GM19468 (cell line): ENCODE results near the gene ARMC9.
"Not testable (repeated sequence)": the region's sequence is repeated elsewhere in the genome, so short reads cannot be mapped to it uniquely, and the experiment has no call there.

Source experiments
- ATAC-seq: cut with Tn5 transposase; IDR thresholded peaks from one replicate; pipeline ENCODE4 v1.9.1; 2021; ENCODE audit warnings: mild to moderate bottlenecking, moderate library complexity, moderate number of reproducible peaks; ENCODE audit not compliant: unreplicated experiment; ENCODE audit errors: extremely low read depth

Gene ARMC9

DNA sequence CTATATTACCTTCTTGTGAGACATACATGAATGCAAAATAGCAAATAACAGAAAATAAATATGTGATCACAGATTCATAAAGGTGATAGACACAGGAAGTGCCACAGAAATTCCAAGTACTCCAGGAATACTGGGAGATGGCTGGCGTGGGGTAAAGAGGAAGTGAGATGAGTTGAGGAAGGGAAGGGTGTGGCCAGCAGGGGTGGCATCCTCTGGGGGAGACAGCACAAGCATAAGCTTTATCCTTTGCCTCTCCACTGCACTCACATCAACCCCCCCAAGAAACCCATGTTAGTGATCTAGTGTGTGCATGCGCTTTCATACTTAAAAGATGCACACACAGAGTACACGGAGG lies 102.3 kb downstream of the ARMC9 start:
- ATAC-seq, result no peak

DNA sequence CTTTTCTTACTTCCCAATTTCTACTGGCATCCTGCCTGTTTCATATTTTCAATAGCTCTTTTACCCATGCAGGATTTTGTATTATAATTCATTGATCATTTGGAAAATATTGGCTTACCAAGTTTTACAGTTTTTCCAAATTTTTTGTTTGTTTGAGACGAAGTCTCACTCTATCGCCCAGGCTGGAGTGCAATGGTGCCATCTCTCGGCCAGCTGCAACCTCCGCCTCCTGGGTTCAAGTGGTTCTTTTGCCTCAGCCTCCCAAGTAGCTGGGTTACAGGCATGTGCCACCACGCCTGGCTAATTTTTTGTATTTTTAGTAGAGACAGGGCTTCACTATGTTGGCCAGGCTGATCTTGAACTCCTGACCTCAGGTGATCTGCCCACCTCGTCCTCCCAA lies 105.8 kb downstream of the ARMC9 start:
- not testable (repeated sequence) for ATAC-seq

DNA sequence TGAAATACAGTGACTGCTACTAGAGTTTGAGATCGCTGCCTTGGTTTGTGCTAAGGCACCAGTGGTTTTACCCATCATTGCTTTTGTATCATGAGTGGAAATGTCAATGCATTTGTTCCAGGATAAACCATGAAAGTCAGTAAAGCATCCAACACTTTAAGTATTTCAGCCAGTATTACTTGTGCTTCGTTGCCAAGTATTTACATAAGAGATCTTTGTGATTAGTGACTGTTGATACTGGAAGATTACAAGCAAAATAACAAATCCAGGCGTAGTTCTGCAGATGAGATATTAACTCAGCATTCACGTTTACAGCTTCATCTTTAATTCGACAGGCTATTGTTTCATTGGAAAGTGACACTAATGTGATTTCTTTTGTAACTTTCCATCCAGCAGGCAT lies 106.8 kb downstream of the ARMC9 start:
- ATAC-seq, result no peak

DNA sequence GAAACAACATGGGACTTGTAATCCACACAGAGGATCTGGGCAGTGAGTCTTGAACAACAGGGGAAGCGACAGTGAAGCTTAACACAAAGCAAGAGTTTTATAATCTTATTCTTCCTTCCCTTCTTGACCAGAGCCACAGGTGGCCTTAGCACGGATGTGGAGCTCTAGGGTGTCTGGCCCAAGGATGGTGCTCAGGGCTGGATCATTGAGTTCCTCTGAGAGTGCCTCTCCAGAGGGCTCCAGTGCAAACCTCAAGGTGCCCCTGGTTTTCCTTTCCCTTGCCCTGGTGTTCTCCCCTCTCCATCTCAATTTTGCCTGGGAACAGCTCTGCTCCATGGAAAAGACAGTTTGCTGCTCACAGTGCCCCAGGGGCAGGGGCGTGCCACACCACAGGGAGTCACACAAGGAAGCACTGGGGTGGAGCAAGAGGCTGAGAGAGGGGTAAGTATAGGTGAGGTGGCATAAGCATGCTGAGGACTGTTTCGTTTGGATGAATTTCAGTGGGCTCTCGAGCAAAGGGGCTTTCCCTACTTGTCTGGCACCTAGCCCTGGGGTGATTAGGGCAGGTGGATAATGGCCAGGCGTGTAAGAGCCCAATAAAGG lies 108.5 kb downstream of the ARMC9 start:
- ATAC-seq, result no peak

DNA sequence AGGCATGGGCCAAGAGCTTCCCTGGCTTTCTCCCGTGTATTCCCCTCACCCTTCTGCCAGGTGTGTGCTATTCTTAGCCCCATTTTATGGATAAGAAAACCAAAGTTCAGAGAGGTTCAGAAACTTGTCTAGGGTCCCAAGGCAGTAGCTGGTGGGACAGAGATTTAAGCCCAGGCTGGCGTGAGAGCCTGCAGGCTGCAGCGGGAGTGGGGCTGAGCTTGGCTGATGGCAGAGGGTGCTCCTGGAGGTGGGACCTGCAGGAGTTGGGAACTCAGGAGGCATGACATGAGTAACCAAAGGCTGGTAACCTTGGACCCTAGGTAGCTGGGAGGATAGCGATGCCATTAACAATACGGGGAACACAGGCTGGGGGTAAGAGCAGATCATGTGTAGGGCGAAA lies 109.8 kb downstream of the ARMC9 start:
- no peak for ATAC-seq

DNA sequence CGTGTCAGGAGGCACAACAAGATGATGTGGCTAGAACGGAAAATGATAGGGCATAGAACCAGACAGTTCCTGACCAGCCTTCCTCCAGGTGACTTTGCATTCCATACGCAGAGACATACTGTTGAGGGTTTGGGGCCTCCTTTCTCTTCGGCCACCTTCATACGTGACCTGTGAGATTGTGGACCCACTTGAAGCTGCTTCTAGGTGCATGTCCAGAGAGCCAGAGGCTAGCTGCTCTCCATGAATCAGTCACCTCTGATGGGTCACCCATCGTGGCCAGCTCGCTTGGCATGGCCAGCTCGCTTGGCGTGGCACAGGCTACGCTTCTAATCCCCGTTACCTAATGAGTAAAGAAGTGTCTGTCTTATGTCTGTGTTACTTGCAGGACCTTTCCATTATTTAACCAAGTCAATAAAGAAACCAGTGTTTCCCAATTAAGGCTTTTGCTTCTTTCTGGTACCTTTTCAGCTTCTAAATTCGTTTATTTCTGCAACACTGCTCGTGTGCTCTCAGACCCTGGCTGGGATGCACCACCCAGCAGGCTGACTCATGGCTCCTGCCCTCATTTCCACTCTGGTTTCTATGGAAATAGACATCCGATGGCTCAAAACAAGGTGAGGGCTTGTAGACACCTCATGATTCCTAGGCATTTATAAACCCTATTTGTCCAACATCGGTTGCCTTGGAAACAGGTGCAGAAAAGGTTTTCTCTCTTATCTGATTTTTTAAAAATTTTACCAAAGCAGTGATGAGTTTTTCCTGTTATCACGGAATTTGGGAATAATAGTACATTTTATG lies 110.4 kb downstream of the ARMC9 start:
- no peak for ATAC-seq

DNA sequence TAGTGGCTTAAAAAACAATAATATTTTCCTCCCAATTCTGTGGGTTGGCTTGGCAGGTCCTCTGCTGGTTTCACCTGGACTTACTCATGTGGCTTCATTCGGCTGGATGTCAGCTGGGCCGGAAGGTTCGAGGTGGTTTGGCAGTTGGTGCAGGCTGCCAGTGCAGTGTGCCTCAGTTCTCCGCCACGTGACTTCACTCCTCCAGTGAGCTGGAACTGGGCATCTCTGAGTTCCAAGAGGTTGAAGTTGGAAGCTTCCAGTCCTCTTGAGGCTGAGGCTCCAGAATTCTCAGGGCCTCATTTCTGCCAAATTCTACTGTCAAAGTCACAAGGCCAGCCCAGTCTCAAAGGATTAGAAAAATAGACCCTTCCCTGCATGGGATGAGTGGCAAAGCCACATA lies 113.6 kb downstream of the ARMC9 start:
- ATAC-seq, result no peak

DNA sequence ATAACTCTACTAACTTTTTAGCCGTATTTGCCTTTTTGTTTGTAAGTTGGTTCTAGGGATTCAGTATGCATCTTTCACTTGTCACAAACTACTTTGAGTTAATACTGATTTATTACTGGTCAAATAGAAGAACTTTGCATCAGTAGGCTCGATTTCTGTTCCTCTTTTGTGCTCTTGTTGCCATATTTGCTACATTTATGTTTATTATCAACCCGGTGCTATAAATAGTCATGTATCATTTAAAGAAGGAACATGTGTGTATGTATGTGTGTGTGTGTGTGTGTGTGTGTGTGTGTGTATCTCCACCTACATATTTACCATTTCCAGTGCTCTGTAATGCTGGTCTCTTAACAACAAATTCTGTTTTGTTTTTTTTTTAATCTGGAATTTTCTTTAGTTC lies 117.5 kb downstream of the ARMC9 start:
- no peak for ATAC-seq

DNA sequence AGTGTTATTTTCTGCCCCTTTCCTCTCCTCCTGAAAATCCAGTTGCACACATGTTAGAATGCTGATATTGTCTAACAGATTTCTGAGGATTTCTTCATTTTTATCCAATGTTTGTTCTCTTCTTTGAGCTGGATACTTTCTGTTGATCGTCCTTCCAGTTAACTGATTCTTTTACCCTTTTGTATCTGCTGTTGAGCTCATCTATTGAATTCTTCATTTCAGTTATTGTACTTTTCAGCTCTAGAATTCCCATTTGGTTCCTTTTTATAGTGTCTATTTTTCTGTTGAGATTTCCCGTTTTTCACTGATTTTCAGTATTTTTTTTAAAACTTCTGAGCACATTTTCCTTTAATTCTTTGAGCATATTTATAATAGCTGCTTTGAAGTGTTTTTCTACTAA lies 119.1 kb downstream of the ARMC9 start:
- no peak for ATAC-seq

DNA sequence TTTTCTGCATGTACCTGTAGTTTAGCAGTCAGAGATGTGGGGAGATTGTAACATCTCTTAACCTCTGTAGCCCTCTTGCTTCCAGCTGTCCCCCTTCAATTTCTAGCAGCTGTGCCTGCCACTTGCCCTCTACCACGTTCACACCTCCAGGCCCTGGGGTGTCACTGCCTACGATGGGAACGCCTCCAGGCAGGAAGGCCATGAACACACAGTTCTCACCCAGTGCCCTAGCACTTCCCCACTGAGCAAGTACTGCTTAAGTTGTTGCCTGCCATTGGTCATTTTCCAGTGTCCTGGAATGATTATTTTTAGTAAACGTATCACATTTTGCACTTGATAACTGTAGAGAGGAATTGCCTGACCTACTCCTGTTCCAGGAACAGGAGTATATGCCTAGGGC lies 120.0 kb downstream of the ARMC9 start:
- ATAC-seq, result no peak

DNA sequence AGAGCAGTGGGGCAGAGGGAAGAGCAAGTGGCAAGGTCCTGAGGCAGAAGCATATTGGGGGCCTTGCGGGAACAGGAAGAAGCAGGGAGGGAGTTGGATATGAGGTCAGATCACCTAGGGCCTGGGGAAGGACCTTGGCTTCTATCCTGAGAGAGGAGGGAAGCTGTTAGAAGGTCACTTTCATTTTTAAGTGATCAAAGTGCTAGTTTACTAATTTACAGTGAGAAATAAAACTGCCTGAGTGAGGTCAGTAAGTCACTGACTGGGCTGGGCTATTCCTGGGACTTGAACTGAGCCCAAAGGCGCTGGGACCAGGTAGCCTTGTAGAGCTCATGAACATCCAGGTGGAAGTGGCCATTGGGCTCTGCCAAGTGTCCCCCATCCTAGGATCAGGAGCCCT lies 120.5 kb downstream of the ARMC9 start:
- no peak for ATAC-seq

DNA sequence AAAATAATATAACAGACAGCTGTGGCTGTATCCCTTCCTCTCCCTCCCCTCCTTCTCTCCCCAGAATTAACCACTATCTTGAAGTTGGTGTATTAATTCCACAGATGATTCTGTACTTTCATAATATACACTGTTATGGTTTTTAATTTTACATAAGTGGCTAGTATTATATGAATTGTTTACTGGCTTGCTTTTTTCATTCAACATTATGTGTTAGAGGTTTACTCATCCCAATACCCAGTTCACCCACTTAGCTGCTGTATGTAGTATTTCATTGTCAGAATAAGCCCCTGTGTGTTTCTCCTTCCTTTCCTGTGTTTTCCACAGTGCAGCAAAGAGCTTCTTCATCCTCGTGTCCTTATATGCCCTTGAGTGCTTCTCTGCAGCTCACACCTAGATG lies 121.4 kb downstream of the ARMC9 start:
- no peak for ATAC-seq

DNA sequence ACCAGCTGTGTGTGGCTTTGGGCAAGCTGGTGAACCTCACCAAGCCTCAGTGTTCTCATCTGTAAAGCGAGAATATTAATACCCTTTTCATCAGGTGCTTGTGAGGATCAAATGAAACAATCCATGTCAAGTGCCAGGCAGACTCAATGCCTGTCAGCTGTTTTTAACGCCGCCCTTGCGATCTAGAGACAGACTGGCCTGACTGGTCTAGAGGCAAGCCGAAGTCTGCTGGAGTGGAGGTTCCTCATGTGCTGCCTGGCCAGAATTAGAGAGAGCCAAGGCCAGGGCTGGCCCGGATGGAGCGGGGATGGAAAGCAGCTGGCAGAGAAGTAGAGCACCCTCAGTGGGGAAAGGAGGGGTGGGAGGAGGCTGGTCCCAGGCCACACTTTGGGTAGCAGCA lies 122.6 kb downstream of the ARMC9 start:
- no peak for ATAC-seq

DNA sequence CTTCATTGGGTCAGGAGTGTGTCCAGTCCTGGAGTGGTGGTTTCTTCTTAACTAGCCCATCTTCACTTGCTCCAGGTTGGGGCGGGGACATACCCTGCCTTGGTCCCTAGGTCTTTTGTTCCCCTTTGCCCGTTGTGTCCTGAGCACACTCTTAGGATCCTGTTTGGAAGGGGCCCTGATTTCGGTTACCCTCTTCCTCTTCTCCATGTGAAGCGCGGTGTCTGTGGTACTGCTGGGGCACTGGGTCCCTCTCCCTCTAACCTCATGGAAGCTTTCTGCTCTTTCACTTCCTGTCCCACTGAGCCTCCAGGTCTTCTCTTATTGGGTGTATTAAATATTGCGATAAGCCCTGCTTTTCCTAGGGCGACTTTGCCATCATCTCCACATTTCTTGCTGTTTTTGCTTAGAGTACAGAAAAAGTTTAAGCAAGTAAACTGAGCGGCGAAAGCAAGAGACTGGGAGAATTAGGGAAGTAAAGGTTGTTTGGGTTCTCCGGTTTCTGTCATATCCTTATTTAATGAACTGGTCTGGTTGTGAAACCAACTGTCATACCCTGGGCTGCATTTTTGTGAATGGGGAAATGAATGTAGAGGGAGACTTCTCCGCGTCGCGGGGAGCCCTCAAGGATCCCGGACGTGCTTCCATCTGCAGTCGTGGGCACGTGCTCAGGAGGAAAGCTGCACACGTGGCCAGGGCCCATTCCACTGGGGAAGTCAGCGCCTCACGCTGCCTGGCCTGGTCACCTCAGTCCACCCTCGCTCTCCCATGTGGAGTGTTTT lies 123.3 kb downstream of the ARMC9 start:
- no peak for ATAC-seq

DNA sequence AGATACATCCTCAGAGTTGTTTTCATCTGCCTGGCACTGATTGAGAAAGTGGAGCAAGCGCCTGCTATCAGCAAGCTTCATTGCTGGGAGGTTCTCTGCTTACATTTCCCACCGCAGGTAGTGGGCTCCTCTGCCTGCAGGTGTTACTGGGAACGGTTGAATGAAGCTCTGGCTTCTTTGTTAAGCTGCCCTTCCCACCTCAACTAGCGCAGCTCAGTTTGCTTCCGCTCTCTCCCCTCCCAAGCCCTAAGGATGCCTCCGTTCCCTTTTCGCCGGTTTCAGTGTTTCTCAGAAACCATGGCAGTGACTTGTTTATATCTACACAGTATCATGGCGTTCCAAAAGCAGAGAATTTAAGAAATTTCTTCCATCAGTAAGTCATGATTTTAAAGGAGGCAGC lies 124.9 kb downstream of the ARMC9 start:
- ATAC-seq, result no peak

DNA sequence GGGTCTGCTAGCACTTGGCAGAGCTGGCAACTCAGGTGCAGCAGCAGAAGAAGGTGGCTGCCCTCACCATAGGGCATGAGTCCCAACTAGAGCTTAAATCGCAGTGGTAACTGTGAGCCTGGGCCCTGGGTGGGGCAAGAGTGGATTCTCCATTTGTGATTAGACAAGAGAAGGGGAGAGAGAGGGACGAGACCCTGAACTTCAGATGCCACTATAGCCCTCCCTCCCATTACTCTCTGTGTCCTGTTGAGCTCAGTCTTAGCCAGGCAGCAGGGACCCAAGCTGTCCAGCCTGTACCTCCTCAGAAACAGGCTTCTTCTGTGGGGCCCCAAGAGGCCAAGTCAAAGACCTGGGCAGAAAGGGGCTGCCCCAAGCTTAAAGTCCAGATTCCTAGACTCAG lies 127.4 kb downstream of the ARMC9 start:
- ATAC-seq, result no peak

DNA sequence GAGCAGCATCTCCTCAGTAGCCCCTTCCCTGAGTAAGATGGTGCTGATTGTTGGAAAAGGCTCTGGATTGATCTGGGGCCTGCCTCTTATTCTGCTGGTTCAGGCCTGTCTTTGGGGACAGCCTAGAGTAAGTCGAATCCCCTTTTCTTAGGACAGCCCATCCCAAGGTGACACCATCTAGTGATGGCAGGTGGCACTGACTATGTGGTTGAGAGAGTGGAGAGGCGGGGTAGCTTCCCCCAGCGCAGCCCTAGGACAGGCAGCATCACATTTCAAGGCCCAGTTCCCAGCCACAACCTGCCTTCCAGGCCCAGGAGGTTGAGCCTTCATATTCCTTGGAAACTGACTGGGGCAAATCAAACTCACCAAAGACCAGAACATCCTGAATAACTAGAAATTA lies 128.0 kb downstream of the ARMC9 start:
- no peak for ATAC-seq

DNA sequence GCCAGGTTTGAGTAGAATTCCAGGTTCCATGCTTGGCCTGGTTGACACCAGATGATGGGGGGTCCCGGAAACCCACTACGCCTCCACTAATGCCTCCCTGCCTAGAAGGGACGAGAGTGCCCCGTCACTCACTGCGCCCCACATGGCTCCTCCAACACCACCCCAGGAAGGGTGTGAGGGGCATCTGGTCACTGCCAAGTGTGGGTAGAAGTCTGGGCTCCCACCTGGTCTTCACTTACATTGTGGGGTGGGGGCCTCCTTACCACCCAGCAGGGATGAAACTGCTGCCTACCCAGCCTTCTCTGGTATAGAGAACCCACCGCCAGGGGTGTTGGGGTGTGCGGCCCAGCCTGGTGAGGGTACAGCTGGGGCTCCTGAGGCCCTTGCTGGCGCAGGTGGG lies 131.9 kb downstream of the ARMC9 start:
- no peak for ATAC-seq

DNA sequence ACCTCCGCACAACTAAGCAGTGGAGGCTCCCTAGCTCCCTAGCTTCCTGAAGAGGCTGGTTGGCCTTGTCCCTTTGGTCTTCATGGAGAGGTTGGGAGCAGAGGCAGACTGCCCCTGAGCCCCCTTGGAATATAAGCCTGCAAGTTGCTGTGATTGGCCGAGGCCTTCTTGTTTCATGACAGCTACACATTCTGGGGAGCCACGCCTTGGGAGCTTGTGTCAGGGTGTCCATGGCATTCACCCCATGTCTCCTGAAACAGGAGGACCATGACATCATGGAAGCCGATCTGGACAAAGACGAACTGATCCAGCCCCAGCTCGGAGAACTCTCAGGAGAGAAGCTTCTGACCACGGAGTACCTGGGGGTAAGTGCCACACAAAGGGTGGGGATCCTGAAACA lies 133.1 kb downstream of the ARMC9 start:
- ATAC-seq, result no peak

DNA sequence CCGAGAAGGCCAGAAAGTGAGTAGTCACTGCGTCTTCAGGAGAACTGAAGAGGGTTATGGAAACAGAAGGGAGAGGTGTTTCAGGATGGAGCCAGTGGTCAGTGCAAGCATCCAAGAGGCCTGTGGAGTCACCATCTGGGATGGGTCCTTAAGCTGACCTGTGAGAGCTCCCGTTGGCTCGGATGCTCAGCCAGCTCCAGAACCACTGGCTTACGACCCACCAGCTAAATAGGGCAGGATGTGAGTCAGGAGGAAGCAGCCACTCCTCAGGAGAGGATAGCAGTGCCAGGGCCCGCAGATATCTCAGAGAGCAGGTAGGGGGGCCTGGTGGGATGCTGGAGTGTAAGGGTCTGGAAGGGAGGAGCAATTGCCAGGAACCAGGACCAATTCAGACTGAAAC lies 134.0 kb downstream of the ARMC9 start:
- no peak for ATAC-seq

DNA sequence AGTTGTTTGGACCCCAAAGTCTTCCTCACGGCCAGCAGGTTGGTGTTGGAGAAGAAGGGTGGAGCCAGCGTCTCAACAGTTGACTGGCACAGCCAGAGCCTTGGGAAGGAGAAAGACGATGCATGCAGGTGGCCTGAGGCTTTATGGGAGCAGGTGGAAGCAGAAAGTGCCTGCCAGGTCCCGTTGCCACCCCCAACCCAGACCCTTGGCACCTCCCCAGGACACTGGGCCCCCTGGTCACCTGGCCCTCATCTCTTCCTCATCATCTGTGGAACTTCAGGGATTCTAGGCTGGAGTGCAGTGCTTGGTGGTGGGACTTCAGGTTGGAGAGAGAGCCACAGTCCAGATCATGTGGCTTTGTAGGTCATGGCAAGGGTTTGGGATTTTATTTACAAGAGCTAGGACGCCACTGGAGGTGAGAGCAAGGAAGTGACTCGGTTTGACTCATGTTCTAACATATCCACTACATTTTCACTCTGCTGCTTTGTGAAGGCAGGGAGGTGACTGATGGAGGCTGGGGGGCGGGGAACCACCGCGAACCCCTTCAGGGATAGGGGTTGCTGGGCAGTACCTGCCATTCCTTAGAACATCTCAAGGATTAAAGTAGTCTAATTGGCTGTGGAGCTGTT lies 134.6 kb downstream of the ARMC9 start:
- ATAC-seq, result no peak
